Prostate gland (tissue), 2 donors: ENCODE measurements around the gene SLC25A11.

Source experiments
- POLR2A ChIP-seq: fragments of 450-650 bp; IDR thresholded peaks from one replicate; pipeline ENCODE4 v1.6.1; 2016; ENCODE audit warnings: antibody characterized with exemption, mild to moderate bottlenecking
- POLR2AphosphoS5 ChIP-seq: sonication (generic); formaldehyde crosslinking; IDR thresholded peaks from one replicate; pipeline ENCODE4 v1.6.1; 2017; ENCODE audit warnings: antibody characterized with exemption
- TF ChIP-seq, protein P1 (sequence below), 4 experiments: fragments of 200-600 bp in 2 of 4; fragments of 450-650 bp in 2 of 4; sonication (generic) in 2 of 4; IDR thresholded peaks; 1 replicate in 3 of 4; 2 replicates in 1 of 4; pipeline ENCODE4 v1.5.1; 2016 to 2019; ENCODE audit warnings: antibody characterized with exemption in 4 of 4, mild to moderate bottlenecking in 2 of 4, moderate library complexity in 2 of 4

DNA sequence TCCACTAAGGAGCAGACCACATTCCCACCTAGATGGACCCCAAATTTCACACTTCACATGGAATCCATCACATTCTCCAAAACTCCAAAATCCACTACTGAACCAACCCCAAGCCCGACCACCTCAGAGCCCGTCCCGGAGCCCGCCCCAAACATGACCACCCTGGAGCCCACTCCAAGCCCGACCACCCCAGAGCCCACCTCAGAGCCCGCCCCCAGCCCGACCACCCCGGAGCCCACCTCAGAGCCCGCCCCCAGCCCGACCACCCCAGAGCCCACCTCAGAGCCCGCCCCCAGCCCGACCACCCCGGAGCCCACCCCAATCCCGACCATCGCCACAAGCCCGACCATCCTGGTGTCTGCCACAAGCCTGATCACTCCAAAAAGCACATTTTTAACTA lies 6.2 kb downstream of the SLC25A11 start:
- TF ChIP-seq, protein P1, sequence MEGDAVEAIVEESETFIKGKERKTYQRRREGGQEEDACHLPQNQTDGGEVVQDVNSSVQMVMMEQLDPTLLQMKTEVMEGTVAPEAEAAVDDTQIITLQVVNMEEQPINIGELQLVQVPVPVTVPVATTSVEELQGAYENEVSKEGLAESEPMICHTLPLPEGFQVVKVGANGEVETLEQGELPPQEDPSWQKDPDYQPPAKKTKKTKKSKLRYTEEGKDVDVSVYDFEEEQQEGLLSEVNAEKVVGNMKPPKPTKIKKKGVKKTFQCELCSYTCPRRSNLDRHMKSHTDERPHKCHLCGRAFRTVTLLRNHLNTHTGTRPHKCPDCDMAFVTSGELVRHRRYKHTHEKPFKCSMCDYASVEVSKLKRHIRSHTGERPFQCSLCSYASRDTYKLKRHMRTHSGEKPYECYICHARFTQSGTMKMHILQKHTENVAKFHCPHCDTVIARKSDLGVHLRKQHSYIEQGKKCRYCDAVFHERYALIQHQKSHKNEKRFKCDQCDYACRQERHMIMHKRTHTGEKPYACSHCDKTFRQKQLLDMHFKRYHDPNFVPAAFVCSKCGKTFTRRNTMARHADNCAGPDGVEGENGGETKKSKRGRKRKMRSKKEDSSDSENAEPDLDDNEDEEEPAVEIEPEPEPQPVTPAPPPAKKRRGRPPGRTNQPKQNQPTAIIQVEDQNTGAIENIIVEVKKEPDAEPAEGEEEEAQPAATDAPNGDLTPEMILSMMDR (IDR thresholded peaks at IDR 0.05): no peak
- TF ChIP-seq POLR2A (no peak), POLR2AphosphoS5 (no peak)
